Stimulated activated CD4-positive, alpha-beta T cell treated with anti-CD3 and anti-CD28 coated beads, Interleukin-15, amount 100 ng/mL, for 1 hour (primary cell): ENCODE data around the gene ARHGAP22.

ENCODE experiments used
- DNase-seq, 2 donors: peaks; one replicate each; pipeline ENCODE4 v3.0.0-alpha.2; 2020; ENCODE audit warnings: low read depth in 1 of 2, low spot score in 1 of 2

The ARHGAP22 gene

DNA sequence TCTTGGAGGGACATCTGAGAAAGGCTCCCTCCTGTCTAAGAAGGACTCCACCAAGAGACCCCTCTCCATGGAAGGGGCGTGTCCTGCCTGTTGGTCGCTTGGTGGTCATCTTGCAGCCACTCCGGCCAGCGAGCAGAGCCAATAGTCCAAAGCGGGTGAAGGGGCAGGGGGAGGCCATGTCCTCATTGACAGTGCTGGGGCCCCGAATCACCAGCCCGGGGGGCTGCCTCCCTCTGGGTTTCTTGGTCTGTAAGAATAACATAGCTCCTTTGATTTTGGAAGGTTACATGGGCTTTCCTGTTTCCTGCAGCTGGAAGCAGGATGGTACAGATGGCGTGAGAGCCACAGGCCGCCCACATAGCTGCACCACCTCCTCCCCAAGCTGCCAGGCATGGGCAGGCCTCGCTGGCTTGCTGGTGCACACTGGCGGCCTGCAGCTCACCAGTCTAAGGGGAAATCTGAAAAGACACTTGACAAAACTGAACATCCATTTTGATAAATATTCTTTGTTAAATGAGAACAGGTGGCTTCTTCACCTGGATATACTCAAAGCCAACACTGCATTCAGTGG is 105.8 kb downstream of the ARHGAP22 start:
- no peak for DNase-seq

DNA sequence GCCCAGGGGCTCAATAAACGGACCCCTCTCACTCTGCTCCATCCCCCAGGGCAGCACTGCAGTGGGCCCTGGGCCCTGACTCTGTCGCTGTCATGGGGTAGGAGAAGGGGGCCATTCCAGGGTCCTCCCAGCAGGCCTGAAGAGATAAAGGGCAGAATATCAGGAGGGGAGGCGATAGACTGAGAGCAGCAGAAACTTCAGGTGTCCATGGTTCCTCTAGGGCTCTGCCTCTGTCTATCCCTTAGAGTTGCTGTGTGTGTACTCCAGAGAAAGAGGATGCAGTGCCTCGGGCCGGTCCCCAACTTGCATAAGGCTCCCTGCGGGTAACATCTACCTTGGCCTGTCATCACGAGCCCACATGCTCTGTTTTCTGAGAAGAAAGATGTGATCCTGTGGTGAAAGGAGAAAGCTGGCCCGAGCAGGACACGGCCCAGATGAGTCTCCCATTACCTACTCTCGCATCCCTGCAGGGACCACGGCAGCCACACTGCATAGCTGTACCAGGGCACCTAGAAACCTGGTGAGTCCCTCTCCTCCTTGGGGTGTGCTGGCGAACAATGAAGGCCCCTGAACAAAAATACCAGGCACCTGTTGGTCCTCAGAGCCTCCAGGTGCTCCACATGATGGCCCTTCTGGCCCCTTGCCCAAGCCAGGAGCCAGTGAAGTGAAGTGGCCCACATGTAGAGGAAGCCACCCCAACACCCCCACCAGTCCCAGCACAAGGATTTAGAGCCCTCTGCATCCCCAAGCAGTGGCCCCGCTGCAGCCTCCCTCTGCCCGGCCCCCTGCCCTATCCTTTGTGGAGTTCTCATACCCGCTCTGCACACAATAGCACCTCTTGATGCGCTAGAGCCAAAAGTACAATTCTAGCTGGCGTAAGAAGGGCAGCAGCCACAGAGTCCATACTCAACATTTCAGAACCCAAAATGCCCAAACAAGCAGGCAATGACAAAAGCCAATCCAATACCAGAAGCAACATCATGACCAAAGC is 106.8 kb downstream of the ARHGAP22 start:
- no peak for DNase-seq

DNA sequence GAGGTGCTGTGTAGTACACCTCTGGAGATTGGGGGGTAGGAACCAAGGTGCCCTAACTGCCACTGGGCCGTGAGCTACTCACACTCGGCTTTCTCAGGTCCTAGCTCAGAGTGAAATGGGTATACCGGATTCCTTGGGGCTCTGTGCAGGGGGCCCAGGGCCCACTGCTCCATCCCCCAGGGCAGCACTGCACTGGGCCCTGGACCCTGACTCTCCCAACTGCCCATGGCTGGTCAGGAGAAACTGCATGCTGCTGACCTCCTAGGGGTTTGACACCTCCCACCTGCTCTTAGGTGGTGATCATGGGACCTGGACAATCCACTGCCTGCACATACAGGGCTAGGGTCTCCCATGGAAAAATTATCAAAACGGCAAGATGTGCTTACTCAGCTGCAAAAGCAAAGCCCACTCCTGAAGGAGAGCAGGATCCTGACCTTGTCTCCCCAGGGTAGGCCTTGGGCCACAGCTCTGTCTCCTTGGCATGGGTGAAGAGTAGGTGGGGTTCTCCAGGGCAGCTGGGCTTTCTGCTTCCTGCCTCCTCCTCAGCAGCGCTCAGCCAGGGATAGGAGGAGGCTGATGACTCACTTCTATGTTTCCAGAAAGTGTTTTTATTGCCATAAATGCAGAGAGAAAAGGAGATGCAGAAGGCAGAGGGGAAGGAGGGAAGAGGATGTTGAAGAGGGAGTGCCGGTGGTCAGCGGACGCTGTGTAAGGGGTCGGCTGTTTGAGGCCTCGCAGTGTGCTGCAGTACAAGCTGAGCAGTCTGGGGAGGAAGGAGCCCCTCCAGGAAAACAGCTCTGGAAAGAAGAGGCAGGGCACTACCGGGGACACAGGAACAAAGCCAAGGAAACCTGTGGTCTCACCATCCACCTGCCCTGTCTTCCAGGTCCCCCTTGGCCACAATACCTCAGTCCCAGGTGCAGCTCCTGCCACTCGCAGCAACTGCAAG is 107.8 kb downstream of the ARHGAP22 start:
- DNase-seq: no peak

DNA sequence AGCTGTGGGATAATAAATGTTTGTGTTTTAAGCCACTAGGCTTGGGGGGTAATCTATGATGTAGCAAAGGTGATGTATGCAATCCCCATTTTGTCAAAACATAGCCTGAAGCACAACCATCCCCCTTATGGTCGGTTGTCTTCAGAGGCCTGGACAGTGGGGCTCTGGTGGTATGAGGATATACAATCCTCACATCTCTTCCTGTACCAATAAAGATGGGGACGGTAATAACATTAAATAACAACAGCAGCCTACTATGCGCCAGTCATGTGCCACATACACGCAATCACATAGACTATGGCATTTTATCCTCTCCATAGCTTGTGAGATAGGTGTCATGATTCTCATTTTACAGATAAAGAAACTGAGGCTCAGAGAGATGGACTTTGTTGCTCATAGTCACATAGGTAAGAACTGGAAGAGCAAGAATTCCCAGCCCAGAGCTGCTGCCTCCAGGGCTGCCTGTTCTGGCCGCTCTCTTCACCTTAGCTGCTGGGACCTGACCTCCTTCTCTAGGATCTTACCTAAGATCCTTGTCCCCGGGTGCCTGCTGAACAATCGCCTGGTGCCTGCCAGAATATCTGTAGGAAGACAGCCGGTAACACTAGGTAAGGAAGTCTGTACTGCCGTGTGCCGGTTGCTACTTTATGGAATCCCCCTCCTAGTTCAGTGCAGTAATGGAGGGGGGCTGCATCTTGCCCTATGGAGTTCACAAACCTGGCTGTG is 108.6 kb downstream of the ARHGAP22 start:
- no peak for DNase-seq

DNA sequence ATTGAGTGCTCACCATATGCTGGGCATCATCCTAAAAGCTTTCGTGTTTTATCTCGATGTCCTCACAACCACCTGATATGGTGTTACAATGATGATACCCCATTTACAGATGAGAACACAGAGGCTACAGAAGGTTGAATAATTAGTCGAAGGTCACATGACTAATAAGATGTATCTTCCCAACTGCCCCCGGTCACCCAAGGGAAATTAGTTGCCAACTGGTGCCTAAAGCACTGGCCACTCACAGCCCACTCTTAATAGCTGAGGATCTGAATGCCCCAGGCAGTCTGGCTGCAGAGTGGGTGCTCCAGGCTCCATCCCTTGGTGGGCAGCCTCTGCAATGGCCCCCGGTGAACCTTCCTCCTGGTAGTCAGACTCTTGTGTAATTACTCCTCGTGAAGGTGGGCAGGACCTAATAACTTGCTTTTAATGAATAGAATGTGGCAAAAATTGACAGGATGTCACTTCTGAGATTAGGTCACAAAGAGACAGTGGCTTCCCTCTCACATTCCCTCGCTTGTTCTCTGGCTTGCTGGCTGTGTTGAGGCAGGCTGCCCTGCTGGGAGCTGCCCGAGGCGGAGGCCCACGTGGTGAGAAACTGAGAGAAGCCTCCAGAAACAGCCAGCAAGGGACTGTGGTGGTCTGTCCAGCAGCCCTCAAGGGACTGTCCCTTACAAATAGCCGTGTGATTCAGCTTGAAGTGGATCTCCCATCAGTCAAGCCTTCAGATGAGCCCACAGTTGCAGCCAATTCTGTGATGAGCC is 109.4 kb downstream of the ARHGAP22 start:
- DNase-seq: no peak

DNA sequence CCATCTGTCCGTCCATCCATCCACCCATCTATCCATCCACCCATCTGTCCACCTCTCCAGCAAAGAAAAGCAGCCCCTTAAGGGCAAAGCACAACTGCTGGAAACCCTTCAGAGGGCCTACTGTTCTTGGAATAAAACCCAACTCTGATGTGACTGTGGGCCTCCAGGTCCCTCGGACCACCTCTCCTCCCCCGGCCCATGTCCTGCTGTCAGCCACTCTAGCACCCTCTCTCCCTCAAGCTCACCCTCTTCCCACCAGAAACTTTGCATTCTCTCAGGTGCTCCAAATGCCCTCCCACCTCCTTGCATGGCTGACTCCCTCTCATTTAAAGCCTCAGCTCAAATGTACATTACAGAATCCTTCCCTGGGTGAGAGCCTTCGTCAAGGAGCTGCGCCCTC is 110.3 kb downstream of the ARHGAP22 start:
- DNase-seq: no peak

DNA sequence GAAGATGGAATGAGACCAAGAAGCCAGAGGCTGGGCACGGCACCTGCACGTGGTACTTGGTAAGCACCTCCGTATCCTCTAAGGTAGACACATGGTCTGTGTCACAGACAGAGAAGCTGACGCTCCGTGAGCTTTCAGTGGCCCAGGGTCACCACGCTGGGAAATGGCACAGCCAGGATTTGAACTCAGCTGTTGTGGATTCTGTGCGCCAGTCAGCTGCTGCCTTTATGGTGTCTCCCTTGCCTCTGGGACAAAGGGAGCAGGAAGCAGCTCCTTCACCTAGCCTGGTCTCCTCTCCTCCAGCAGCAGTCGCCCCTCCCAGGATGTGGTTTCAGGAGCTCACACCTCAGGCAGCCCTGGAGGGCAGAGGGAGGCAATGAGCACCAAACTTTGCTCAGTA is 110.8 kb downstream of the ARHGAP22 start:
- no peak for DNase-seq

DNA sequence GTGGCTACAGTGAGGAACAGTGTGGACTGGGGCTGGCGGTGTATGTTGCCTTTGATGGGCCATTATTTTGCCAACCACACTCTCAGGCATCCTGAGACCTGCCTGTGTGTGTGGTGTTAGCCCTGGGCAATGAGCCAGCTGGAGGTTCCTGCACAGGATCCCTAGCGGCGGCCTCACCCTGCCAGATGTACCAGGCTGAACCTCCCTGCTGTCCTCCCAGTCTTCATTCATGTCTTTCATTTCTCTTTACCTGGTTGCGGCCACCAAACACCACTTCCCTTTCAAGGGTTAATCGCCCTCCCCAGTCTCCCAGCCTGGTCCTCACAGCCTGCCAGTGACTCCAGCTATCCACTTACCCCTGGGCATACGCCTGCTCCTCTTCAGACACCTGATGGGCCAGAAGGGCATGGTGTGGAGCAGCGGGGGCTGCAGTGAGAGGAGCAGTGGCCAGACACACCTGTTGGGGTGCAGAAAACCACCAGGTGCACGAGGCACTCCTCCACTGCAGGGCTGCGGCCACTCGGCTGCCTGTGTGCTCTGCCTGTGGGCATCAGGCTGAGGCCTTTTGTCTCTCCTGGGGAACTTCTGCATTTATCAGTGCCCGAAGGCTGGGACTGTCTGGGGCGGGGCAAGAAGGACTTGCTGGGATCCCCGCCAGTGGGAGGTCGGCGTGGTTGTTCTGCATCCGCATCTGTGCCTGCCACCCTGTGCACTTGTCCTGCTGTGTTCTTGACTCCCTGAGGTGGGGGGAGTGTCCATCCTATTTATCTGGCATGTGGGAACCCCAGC is 111.6 kb downstream of the ARHGAP22 start:
- no peak for DNase-seq

DNA sequence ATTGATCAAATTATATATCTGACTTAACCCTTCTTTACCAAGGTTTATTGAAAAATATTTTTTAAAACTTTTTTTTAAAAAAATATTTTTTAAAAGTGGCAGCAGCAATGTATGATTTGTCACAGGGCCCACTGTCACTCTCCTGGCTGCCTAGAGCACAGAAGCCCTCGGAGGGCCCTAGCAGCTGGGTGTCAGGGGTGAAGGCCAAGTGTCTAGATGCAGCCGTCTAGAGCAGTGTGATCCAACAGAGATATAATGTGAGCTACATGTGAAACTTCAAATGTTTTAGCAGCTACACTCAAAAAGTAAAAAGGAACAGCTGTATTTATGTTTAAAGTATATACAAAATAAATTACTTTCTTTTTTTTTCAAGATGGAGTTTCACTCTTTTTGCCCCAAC is 112.7 kb downstream of the ARHGAP22 start:
- DNase-seq: no peak

DNA sequence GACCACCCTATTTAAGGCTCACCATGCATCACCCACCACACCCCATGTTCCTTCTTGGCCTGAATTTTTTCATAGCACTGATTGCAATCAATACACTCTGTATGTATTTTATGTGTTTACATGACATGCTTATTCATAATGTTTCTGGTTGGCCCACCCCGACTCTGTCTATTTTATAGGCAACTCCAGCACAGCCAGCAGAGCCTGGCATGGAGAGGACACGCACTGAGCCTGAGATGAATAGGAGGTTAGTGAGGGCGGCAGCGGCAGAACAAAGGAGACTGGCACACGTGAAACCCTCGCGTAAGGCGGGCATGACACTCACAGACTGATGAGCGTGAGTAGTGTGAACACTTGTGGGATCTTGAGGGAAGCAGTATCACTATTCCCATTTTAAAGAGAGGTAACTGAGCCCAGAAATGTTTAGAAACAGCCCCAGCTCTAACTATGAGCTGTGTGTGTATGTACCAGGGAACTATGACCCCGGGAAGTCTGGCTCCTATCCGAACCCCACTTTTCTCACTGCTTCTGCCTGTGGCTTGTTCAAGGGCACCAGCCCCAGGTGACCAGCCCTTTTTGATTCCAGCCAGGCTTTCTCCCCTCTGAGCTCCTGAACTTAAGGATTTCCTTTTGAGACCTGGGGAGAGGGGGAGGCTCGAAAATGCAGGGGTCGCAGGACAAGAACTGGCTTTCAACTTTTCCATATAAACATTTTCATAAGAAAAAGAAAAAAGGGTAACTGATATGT is 113.3 kb downstream of the ARHGAP22 start:
- DNase-seq: no peak

DNA sequence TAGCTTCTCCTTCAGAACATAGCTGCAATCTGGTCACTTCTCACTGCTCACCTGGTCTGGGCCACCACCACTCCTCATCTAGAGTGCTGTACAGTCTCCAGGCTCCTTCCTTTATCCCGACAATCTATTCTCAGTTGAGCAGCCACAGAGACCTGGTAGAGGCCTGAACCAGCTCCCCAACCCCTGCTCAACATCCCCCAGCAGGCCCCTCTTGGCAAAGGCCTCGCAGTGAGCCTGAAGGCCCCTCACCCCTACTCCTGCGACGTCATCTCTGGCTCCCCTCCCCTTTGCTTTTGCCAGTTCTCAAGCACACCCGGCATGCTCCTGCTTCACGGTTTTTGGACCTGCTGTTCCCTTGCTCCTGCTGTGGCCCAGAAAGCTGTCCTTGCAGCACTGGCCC is 113.9 kb downstream of the ARHGAP22 start:
- no peak for DNase-seq

DNA sequence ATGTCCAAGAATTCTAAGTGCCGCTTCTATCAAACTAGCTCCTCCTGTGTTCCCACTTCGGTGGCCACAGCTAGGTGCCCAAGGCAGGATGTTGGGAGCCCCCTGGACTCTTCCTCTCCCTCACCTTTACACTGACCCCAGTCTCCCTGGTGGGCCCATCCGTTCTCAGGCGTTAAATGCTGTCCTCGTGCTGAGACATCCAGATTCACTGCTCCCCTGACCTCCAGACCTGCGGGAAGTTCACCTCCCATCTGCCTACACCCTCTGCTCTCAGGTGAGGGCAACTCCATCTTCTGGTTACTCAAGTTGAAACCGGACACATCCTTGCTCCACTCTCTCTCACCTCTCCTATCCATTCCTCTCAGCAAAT is 114.3 kb downstream of the ARHGAP22 start:
- DNase-seq: no peak

DNA sequence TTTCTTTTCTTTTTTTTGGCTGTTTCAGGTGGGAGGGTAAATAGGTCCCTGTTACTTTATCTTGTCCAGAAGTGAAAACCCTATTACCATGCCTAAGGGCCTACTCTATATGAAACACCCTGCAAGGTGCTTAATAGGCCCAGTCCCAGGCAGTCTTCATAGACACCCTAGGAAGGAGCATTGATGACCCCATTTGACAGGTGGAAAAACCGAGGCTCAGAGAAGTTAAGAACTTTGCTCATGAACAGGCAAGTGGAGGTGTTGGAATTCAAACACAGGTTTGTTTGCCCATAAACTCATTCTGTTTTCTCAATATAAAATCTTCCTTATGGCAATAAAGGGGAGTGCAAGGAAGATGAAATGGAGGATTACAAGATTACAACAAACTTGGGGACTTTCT is 115.8 kb downstream of the ARHGAP22 start:
- no peak for DNase-seq

DNA sequence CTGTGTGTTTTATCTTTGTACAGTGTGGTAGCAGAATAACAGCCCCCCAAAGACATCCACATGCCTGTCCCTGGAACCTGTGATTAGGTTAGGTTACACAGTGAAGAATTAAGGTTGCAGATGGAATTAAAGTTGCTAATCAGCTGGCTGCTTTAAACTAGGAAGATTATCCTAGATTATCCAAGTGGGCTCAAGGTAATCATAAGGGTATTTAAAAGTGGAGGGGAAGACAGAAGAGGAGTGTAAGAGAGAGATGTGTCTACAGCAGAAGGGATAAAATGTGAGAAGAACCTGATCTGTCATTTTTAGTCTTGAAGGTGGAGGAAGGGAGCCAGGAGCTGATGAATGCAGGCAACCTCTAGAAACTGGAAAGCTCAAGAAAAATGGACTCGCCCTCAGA is 117.6 kb downstream of the ARHGAP22 start:
- no peak for DNase-seq

DNA sequence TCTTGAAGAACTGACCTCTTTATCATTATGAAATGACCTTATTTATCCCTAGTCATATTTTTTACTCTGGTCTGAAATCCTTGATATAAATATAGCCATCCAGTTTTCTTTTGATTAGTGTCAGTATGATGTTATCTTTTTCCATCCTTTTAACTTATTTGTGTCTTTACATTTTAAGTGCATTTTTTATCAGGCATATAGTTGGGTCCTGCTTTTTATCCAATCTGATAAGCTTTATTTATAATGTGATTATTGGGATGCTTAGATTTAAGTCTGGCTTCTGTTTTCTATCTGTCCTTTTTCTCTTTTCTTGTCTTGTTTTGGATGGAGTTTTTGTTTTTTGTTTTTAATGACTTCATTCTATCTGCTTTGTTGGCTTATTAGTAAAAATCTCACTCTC is 119.2 kb downstream of the ARHGAP22 start:
- no peak for DNase-seq

DNA sequence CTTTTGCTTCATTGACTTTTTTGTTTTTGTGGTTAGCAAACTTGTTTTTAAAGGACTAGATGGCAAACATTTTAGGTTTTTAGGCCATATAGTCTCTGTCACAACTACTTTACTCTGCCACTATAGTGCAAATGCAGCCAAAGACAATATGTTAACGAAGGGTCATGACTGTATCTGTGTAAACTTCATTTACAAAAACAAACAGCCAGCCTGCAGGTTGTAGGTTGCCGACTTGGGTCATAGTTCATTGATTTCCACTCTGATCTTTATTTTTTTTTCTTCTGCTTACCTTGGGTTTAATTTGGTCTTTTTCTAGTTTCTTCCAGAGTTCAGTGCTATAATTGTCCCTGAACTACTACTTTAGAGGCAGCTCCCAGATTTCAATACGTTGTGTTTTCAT is 120.0 kb downstream of the ARHGAP22 start:
- DNase-seq: no peak

DNA sequence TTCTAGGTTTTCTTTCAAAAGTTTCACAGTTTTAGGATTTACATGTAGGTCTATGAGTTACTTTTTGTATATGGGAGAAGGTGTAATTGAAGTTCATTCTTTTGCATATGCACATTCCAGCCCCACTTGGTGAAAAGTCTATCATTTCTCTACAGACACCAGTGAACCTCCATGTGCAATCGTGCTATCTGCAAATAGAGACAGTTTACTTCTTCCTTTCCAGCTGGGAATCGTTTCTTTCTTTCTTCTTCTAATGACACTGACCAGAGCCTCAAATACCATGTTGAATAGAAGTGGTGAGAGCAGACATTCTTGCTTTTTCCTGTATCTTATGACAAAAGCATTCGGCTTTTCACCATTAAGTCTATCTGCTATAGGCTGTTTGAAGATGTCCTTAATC is 122.7 kb downstream of the ARHGAP22 start:
- DNase-seq: no peak

DNA sequence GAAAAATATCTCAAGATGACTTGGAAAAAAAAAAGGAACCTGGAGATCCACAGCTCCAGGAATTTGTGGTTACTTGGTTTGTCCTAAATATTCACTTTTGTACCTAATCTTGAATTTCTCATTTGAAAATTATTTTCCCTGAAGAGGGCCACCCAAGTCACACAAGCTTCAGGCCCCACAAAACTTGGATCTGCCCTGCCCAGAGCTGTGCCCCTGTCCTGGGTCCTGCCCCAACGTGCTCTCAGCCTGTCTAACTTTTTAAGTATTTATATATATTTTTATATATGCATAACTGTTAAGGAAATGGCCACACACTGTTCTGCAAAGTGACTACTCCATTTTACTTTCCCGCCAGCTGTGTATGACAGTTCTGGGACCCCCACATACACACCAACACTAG is 123.5 kb downstream of the ARHGAP22 start:
- DNase-seq: no peak
